HG03135 (cell line): ENCODE results near the gene ACKR3.

Experiments used
- ATAC-seq: cut with Tn5 transposase; IDR thresholded peaks from one replicate; pipeline ENCODE4 v1.9.1; 2021; ENCODE audit warnings: mild to moderate bottlenecking, moderate library complexity; ENCODE audit not compliant: unreplicated experiment

Gene ACKR3

DNA sequence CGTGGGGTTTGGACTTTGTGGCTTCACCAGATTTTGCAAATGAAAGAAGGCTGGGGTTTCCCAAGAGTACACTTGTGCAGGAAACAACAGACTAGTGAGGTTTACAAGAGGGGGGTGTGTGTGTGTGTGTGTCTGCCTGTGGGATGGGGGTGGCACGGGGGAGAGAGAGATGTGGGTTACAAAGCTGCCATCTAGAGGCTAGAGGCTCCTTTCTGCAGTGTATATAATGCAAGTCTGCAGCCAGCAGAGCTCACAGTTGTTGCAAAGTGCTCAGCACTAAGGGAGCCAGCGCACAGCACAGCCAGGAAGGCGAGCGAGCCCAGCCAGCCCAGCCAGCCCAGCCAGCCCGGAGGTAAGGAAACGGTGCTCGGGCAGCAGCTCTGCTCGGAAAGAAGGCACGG is at the start of gene ACKR3:
ACKR3 (plus strand) TSS at position 253 of the 401 bp plus-strand sequence. CDS start 10,641 bp downstream, outside the sequence.
- ATAC-seq = peak; percentile 72

GRCh38 chr2:236521556-236521955 is 48.1 kb upstream of the ACKR3 start:
- no peak for ATAC-seq

DNA sequence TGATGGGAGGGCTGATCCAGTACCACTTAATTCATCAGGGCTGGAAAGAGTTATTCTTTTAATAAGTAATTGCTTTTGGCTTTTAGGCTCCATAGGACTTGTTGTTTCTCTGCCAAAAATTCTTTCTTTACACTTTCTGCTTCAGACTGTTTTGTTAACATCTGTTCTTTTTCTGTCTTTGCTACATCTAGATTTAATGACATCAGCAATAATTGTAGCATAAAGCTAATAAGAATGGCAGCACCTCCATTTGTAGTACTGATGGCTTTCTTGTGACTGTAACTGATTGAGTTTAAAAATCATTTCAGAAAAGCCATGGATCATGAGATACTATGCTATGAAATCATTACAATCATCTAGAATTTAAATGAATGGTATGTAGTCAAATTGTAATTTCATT is 46.4 kb upstream of the ACKR3 start:
- ATAC-seq = no peak

DNA sequence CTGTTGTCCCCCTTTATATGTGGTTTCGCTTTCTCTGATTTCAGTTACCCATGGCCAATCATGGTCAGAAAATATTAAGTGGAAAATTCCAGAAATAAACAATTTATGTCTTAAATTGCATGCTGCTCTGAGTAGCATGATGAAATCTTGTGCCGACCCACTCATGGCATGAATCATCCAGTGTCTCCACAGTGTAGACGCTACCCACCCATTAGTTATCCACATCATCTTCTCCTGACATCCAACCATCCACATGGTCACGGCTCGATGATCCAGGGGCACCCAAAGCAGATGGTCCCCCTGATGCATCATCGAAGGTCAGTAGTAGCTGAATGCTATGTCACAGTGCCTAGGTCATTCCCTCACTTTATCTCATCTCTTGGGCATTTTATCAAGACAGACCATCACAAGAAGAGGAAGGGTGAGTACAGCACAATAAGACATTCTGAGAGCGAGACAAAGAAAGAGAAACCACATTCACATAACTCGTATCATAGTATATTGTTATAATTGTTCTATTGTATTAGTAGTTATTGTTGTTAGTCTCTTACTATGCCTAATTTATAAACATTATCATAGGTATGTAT is 44.1 kb upstream of the ACKR3 start:
- no peak for ATAC-seq

- ATAC-seq = no peak
Measured at GRCh38 chr2:236526455-236527158, 43.0 kb upstream of the ACKR3 start.

DNA sequence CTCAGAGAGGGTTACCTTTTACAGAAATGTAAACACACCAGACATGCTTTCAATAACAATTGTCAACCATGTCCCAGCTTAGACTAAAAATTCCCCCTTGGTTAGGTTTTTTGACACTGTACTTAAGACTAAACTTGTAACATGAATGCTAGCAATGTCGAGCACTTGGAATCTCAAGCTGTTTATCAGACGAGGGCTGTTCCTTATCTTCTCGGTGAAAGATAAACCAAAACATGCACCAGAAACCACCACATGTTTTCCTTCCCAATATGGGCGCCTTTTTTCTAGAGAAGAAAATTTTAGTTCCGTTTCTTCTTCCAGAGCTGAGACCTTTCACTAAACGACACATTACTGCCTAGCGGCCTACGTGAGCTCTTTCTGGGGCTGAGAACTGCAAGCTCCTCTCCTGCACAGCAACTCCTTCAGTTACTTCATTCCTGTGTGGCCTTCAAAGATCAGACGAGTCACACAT is 42.4 kb upstream of the ACKR3 start:
- no peak for ATAC-seq

GRCh38 chr2:236529606-236530005 is 40.0 kb upstream of the ACKR3 start:
- ATAC-seq = no peak

GRCh38 chr2:236530512-236530911 is 39.1 kb upstream of the ACKR3 start:
- ATAC-seq = no peak

- ATAC-seq = no peak
Measured at GRCh38 chr2:236531195-236531594, 38.4 kb upstream of the ACKR3 start.

DNA sequence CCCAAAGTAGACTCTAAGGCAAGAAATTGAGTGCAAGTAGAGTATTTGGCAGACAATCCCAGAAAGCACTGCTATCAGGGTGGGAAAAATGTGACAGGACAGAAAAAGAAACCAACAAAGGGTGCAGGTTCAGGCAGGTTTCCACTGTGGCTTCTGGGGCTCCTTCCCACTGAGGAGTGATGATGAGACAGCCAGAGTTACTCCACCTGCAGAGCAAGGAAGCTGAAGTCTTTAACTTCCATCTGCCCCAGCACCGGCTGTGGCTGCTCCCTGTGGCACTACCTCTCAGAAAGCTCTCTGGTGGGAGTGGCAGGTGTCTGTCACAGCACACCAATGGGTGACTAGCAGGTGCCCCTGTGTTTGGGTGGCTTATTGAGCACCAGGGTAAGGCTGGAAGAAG is 37.6 kb upstream of the ACKR3 start:
- no peak for ATAC-seq

DNA sequence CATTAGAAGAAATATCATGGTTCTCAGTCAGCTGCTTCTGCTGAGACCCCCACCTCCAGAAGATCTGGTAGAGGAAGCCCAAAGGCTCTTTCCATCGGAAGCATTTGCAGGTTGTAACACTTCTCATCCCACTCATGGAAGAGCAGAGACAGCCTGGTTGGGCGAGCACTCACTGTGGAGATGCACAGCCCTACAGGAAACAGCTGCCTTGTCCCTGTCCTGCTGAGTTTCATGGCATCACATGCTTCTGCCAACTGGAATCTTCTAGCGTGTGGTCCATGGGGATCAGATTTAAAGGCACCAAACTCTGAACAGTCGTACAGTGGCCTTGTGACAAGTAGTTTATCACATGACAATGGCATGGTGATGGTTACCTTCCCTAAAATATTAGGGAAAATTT is 36.3 kb upstream of the ACKR3 start:
- ATAC-seq = no peak

GRCh38 chr2:236535024-236535423 is 34.6 kb upstream of the ACKR3 start:
- no peak for ATAC-seq

DNA sequence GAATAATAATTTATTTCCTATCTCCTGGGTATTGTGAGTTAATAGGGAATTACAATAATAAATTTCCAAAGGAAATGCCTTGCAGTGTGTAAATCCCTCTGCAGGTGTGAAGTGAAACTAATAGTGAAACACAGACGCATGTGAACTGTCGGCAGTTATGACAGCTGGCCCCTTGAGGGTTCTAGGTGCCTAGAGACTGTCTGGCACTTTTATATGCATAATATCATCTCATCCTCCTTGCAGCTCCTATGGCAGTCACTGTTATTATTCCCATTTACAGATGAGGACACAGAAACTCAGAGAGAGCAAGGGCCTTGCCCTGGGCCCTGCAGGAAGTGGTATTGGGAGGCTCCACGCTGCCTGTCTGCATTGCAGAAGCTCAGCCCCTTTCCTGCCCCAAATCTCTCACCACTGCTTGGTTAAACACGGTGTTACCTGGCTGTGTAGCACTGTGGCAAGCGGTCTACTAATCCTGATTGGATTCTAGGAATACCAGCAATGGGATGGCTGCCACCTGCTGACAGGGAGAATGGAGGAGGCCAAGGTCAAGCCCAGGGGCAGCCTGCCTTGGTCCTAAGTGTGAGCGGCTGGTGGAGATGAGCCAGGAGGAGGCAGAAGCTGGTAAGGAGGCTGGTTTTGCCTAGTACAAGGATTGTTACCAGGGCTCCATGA is 32.8 kb upstream of the ACKR3 start:
- ATAC-seq = peak; percentile 57

DNA sequence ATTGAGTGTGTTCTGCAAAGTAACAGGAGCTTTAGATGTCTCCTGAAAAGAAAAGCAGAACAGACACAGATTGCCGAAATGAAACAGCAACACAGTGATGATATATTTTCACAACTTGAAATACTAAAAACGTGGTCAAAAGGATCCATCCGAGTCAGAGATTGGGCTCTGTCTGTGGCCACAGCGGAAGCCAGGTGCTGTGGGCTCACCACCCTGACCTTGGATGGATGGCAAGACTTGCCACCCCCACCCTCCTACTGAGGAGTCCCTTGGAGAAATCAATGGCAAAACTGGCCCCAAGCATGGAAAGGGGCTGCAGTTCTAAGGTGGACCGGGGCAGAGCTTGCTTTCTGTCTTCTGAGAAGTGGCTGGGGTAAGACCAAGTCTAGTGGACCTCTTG is 31.4 kb upstream of the ACKR3 start:
- ATAC-seq = no peak

DNA sequence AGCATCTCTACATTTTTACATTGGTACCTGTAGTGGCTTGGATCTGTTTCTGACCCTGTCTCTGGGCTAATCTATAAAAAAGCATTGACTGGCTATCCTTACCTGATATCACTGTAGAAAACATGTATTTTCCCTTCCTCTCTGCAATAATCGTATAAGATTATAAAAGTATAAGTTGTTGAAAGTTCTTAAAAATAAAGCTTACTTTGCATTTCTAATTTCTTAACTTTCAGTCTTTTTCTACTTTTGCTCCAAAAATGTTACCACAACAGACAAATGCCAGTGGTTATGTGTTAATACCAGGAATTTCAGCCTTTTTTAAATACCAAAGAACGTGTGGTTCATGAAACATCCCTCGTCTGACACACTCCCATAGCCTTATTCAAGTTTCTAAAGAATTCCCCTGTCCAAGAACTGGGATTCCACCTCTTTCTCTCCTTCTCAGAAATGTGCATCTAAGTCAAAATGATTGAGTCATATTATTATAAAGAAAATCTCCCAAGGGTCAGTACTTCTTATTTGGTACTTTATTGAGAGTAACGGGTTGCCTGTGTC is 28.5 kb upstream of the ACKR3 start:
- no peak for ATAC-seq

DNA sequence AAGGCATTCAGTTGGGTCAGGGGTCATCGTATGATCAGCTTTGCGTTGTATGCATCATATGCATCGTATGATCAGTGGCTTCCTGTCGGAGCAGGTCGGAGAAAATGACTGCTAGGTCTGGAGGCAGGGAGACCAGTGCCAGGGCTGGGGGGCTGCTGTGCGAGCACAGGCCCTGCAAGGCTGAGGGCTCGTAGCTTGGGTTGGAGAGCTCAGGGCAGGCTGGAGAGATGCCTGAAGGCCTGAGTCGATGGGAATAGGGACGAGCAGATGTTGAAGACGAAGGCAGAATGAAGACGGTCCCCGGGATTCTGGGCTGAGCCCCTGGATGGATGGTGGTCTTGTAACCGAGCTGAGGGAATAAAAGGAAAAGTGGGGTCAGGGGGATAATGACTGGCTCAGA is 25.3 kb upstream of the ACKR3 start:
- ATAC-seq = no peak

- ATAC-seq = peak; percentile 49
Measured at GRCh38 chr2:236545248-236545658, 24.4 kb upstream of the ACKR3 start.

DNA sequence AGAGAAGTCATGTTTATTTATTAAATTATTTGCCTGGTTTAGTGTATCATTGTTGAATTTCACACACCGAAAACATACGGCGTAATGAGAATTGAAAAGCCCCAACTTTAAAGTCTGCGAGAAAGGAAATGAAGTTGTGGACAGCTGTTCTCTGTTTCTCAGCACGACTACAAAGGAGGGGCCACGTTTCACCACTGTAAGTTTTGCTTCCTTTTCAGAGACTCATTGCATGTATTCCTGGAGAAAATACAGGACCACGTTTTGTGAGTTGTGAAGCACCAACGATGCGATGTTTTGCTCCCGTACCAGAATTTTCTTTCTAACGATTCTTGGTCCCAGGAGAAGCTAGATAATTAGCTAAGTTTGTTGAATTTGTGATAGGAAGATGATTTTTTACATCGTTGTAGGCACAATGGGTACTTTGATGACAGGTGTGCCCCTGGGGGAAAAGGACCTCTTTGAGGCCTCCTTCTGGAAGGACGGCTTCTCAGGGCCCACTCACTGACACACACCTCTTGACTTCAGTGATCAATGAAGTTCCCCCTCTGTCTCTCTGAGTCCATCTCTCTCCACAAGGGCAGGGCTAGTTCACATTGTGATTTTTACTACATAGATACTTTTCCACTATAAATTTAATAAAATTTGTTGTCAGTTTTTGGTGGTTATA is 23.7 kb upstream of the ACKR3 start:
- ATAC-seq = peak; percentile 59

GRCh38 chr2:236546561-236547002 is 23.0 kb upstream of the ACKR3 start:
- ATAC-seq = no peak

DNA sequence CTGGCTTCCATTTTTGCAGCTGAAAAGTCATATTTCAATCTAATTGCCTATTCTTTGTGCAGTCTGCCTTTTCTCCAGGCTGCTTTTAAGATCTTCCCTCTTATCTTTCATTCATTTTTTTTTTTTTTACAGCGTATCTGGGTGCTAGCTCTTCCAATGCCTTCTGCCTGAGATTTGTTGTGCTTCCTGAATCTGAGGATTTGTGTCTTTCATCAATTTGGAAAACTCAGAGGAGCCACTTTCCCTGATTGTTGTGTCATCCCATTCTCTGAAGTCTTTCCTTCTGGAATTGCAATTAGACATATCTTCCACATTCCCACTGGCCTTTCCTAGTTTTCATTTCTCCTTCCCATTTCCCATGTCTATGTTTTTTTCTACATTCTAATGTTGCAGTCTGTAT is 21.9 kb upstream of the ACKR3 start:
- ATAC-seq = no peak
